Large intestine (tissue), 3 donors: ENCODE results near the gene UBP1. TPM values are rescaled to one million over a fixed set of nuclear protein-coding genes. Genes with fewer than 3 reads are reported as not detected.
"Not testable (repeated sequence)": the region's sequence is repeated elsewhere in the genome, so short reads cannot be mapped to it uniquely, and the experiment has no call there.

ENCODE experiments used
- DNase-seq, 2 donors: peaks; one replicate each; pipeline versions ENCODE4 v3.0.0 to v3.0.0-alpha.2; 2013
- H3K27ac ChIP-seq: one replicate; pipeline ENCODE4 v1.5.1; 2013; ENCODE audit warnings: low read length
- H3K27me3 ChIP-seq: 2 replicates; pipeline ENCODE4 v1.6.1; 2013; ENCODE audit warnings: low read length; ENCODE audit not compliant: control insufficient read depth, insufficient read depth
- H3K36me3 ChIP-seq: 2 replicates; pipeline ENCODE4 v1.6.1; 2013; ENCODE audit warnings: low read length; ENCODE audit not compliant: control insufficient read depth, insufficient read depth
- H3K4me1 ChIP-seq: one replicate; pipeline ENCODE4 v1.6.1; 2013; ENCODE audit warnings: low read length; ENCODE audit not compliant: control insufficient read depth, insufficient read depth
- H3K4me3 ChIP-seq: one replicate; pipeline ENCODE4 v1.5.1; 2013; ENCODE audit warnings: low read length
- H3K9me3 ChIP-seq: one replicate; pipeline ENCODE4 v1.6.1; 2013; ENCODE audit warnings: mild to moderate bottlenecking, low read depth, low read length, moderate library complexity; ENCODE audit not compliant: control insufficient read depth
- WGBS: methylation state at CpG from one replicate; pipeline ENCODE4 v1.1.5; 2013; ENCODE audit warnings: low lambda C conversion rate; ENCODE audit not compliant: insufficient coverage; 5-methylcytosine and 5-hydroxymethylcytosine counted together
- polyA plus RNA-seq: library from polyadenylated mRNA; unstranded; fragments of 120-200 nt; gene quantifications from one replicate; pipeline ENCODE4 v1.2.1, GENCODE V29; 2013

Gene UBP1
- polyA plus RNA-seq, 1 donor = 78.3 TPM

- H3K4me1 ChIP-seq = peaks cover 9% of the 10 kb centered on the region
- H3K9me3 ChIP-seq = no peaks in the 10 kb centered on the region
- DNase-seq = no peak
- H3K27me3 ChIP-seq = no peaks in the 10 kb centered on the region
- H3K27ac ChIP-seq = no peak overlapping the region
- peaks cover 33% of the 10 kb centered on the region for H3K36me3 ChIP-seq
- WGBS = no CpG with 5 or more reads among the region's 10 CpGs
- H3K4me3 ChIP-seq = no peak overlapping the region
Measured at GRCh38 chr3:33424606-33425452, 15.4 kb downstream of the UBP1 start.

- no peak for DNase-seq
- Histone ChIP-seq H3K36me3 (peaks cover 38% of the 10 kb centered on the region), H3K27me3 (no peaks in the 10 kb centered on the region), H3K9me3 (no peaks in the 10 kb centered on the region), H3K27ac (no peak overlapping the region), H3K4me3 (no peak overlapping the region), H3K4me1 (peaks cover under 1% of the 10 kb centered on the region)
- no CpG with 5 or more reads among the region's 2 CpGs for WGBS
Measured at GRCh38 chr3:33420966-33421365, 19.2 kb downstream of the UBP1 start.

GRCh38 chr3:33419948-33420347 lies 20.3 kb downstream of the UBP1 start:
- WGBS = 100% methylated on average over 1 of the region's 1 CpG
- H3K4me1 ChIP-seq = no peaks in the 10 kb centered on the region
- H3K27me3 ChIP-seq = no peaks in the 10 kb centered on the region
- no peak overlapping the region for H3K4me3 ChIP-seq
- peaks cover 39% of the 10 kb centered on the region for H3K36me3 ChIP-seq
- no peaks in the 10 kb centered on the region for H3K9me3 ChIP-seq
- H3K27ac ChIP-seq = no peak overlapping the region
- DNase-seq = no peak

- Histone ChIP-seq H3K4me3 (no peak overlapping the region), H3K36me3 (peaks cover 37% of the 10 kb centered on the region), H3K9me3 (no peaks in the 10 kb centered on the region), H3K27ac (no peak overlapping the region), H3K27me3 (no peaks in the 10 kb centered on the region), H3K4me1 (no peaks in the 10 kb centered on the region)
- WGBS = no CpG with 5 or more reads among the region's 3 CpGs
- no peak for DNase-seq
Measured at GRCh38 chr3:33417066-33417673, 23.0 kb downstream of the UBP1 start.

GRCh38 chr3:33410816-33411215 lies 29.4 kb downstream of the UBP1 start:
- no CpG with 5 or more reads among the region's 3 CpGs for WGBS
- H3K4me3 ChIP-seq, H3K9me3 ChIP-seq, H3K4me1 ChIP-seq, H3K27ac ChIP-seq, H3K27me3 ChIP-seq, DNase-seq: not testable (repeated sequence)
- peaks cover 66% of the 10 kb centered on the region for H3K36me3 ChIP-seq

GRCh38 chr3:33403756-33404155 lies 36.4 kb downstream of the UBP1 start:
- Histone ChIP-seq H3K36me3 (peaks cover 79% of the 10 kb centered on the region), H3K4me1 (no peaks in the 10 kb centered on the region), H3K4me3 (no peak overlapping the region), H3K9me3 (no peaks in the 10 kb centered on the region), H3K27me3 (no peaks in the 10 kb centered on the region), H3K27ac (no peak overlapping the region)
- no CpG with 5 or more reads among the region's 6 CpGs for WGBS
- DNase-seq = no peak

GRCh38 chr3:33402936-33403335 lies 37.3 kb downstream of the UBP1 start:
- H3K27me3 ChIP-seq = no peaks in the 10 kb centered on the region
- no peak overlapping the region for H3K27ac ChIP-seq
- no peak overlapping the region for H3K4me3 ChIP-seq
- WGBS = no CpG with 5 or more reads among the region's 3 CpGs
- no peak for DNase-seq
- H3K9me3 ChIP-seq = no peaks in the 10 kb centered on the region
- H3K36me3 ChIP-seq = peaks cover 77% of the 10 kb centered on the region
- no peaks in the 10 kb centered on the region for H3K4me1 ChIP-seq

- peaks cover 75% of the 10 kb centered on the region for H3K36me3 ChIP-seq
- WGBS = no CpG with 5 or more reads among the region's 2 CpGs
- no peaks in the 10 kb centered on the region for H3K27me3 ChIP-seq
- no peak for DNase-seq
- no peak overlapping the region for H3K27ac ChIP-seq
- H3K4me1 ChIP-seq = no peaks in the 10 kb centered on the region
- H3K9me3 ChIP-seq = no peaks in the 10 kb centered on the region
- no peak overlapping the region for H3K4me3 ChIP-seq
Measured at GRCh38 chr3:33401781-33402180, 38.4 kb downstream of the UBP1 start.

GRCh38 chr3:33398410-33398809 lies 41.8 kb downstream of the UBP1 start:
- Histone ChIP-seq H3K36me3 (peaks cover 75% of the 10 kb centered on the region), H3K4me1 (no peaks in the 10 kb centered on the region), H3K9me3 (no peaks in the 10 kb centered on the region), H3K4me3 (no peak overlapping the region), H3K27ac (no peak overlapping the region), H3K27me3 (no peaks in the 10 kb centered on the region)
- no CpG with 5 or more reads among the region's 5 CpGs for WGBS
- DNase-seq = no peak

GRCh38 chr3:33395900-33396299 lies 44.3 kb downstream of the UBP1 start:
- H3K4me1 ChIP-seq = no peaks in the 10 kb centered on the region
- H3K4me3 ChIP-seq = no peak overlapping the region
- H3K27ac ChIP-seq = no peak overlapping the region
- no peaks in the 10 kb centered on the region for H3K27me3 ChIP-seq
- WGBS = no CpG with 5 or more reads among the region's 7 CpGs
- no peaks in the 10 kb centered on the region for H3K9me3 ChIP-seq
- H3K36me3 ChIP-seq = peaks cover 79% of the 10 kb centered on the region
- no peak for DNase-seq
